Osteoblast (primary cell): ENCODE measurements around the gene CAMK2A. TPM values are rescaled to one million over a fixed set of nuclear protein-coding genes. Genes with fewer than 3 reads are reported as not detected.

Experiments
- DNase-seq: peaks from one replicate; pipeline ENCODE4 v3.0.0; 2011; ENCODE audit warnings: low spot score, mixed read lengths; ENCODE audit not compliant: insufficient read length; ENCODE audit errors: missing footprints
- H2AFZ ChIP-seq: 2 replicates; pipeline ENCODE4 v1.6.0; 2011; ENCODE audit warnings: mild to moderate bottlenecking, low read length
- H3K27ac ChIP-seq: 2 replicates; pipeline ENCODE4 v1.5.1; 2011; ENCODE audit warnings: mild to moderate bottlenecking, low read depth, low read length, moderate library complexity
- H3K27me3 ChIP-seq: 2 replicates; pipeline ENCODE4 v1.6.0; 2012; ENCODE audit warnings: mild to moderate bottlenecking, control low read depth, inconsistent platforms, low read length, moderate library complexity; ENCODE audit not compliant: insufficient read depth
- H3K36me3 ChIP-seq: 2 replicates; pipeline ENCODE4 v1.5.1; 2011; ENCODE audit warnings: mild to moderate bottlenecking, low read length, control low read depth, moderate library complexity; ENCODE audit not compliant: insufficient read depth
- H3K4me1 ChIP-seq: 2 replicates; pipeline ENCODE4 v1.5.1; 2011; ENCODE audit warnings: mild to moderate bottlenecking, low read length, control low read depth, moderate library complexity; ENCODE audit not compliant: insufficient read depth
- H3K4me2 ChIP-seq: 2 replicates; pipeline ENCODE4 v1.6.0; 2011; ENCODE audit warnings: mild to moderate bottlenecking, low read length; ENCODE audit not compliant: insufficient read depth
- H3K4me3 ChIP-seq: fragments of 200-600 bp; sonication (generic); 3 replicates; pipeline ENCODE4 v1.5.1; 2012; ENCODE audit warnings: mild to moderate bottlenecking, low read length, inconsistent platforms; ENCODE audit not compliant: insufficient read depth
- H3K79me2 ChIP-seq: 2 replicates; pipeline ENCODE4 v1.6.0; 2012; ENCODE audit warnings: mild to moderate bottlenecking, low read length, control low read depth, inconsistent platforms; ENCODE audit not compliant: insufficient read depth
- H3K9me3 ChIP-seq: 2 replicates; pipeline ENCODE4 v1.5.1; 2011; ENCODE audit warnings: low read depth, low read length, control low read depth
- H4K20me1 ChIP-seq: 2 replicates; pipeline ENCODE4 v1.6.0; 2012; ENCODE audit warnings: mild to moderate bottlenecking, low read length, control low read depth; ENCODE audit not compliant: insufficient read depth
- total RNA-seq: library from RNA; depleted of rRNA; stranded (reverse); fragments of >200 nt; gene quantifications from 2 replicates; pipeline ENCODE4 v1.2.3, GENCODE V29; 2012
- TF ChIP-seq, protein P1 (sequence below): IDR thresholded peaks from 2 replicates; pipeline ENCODE4 v1.5.1; 2011; ENCODE audit warnings: mild to moderate bottlenecking, low read depth, low read length, moderate library complexity; ENCODE audit errors: extremely low read depth

The CAMK2A gene
- total RNA-seq, 1 donor, result 0.36 TPM

DNA sequence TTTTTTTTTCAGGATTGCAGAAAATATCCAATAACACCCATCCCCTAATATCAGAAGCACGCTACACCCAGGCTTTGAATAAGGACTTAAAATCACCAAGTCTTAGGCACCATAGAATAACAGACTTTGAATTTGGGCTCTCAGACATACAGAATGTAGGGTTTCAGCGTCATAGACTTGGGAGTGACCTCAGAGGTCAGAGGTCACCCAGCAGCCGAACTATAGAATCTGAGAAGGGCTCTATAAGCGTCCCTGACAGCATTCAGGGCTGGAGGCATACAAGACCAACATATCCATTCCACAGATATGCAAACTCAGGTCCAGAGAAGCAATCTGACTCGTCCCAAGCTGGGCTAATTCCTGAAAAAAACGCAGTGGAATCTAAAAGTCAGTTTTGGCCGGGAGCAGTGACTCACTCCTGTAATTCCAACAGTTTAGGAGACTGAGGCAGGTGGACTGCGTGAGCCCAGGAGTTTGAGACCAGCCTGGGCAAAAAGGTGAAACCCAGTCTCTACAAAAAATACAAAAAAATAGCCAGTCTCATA is 65.0 kb downstream of the CAMK2A start:
- no peaks in the 10 kb centered on the region for H3K36me3 ChIP-seq
- H4K20me1 ChIP-seq, result no peaks in the 10 kb centered on the region
- no peaks in the 10 kb centered on the region for H3K27me3 ChIP-seq
- no peaks in the 10 kb centered on the region for H3K9me3 ChIP-seq
- TF ChIP-seq, protein P1, sequence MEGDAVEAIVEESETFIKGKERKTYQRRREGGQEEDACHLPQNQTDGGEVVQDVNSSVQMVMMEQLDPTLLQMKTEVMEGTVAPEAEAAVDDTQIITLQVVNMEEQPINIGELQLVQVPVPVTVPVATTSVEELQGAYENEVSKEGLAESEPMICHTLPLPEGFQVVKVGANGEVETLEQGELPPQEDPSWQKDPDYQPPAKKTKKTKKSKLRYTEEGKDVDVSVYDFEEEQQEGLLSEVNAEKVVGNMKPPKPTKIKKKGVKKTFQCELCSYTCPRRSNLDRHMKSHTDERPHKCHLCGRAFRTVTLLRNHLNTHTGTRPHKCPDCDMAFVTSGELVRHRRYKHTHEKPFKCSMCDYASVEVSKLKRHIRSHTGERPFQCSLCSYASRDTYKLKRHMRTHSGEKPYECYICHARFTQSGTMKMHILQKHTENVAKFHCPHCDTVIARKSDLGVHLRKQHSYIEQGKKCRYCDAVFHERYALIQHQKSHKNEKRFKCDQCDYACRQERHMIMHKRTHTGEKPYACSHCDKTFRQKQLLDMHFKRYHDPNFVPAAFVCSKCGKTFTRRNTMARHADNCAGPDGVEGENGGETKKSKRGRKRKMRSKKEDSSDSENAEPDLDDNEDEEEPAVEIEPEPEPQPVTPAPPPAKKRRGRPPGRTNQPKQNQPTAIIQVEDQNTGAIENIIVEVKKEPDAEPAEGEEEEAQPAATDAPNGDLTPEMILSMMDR, result no peak
- H3K27ac ChIP-seq, result no peak overlapping the region
- H3K4me1 ChIP-seq, result no peaks in the 10 kb centered on the region
- DNase-seq, result peak; percentile 85
- no peak overlapping the region for H2AFZ ChIP-seq
- no peak overlapping the region for H3K4me3 ChIP-seq
- H3K4me2 ChIP-seq, result no peak overlapping the region
- no peaks in the 10 kb centered on the region for H3K79me2 ChIP-seq

DNA sequence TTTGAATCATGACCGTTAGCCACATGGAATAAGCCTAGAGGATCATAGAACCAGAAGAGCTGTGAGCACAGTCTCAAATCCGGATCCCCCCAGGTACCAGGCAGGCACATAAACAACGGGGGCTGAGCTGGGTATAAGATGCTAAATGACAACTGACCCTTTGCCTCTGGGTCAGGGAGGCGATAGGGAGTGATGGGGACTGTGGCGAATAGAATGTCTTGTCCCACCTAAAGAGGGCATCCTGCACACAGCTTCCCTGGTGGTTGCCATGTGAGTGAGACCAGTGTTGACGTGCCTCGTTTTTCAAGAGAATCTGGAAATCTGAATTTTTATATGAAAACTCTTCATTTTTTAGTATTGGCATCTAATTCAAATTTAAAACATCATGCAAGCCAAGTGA is 66.1 kb downstream of the CAMK2A start:
- Histone ChIP-seq H3K4me1 (no peaks in the 10 kb centered on the region), H2AFZ (no peak overlapping the region), H4K20me1 (no peaks in the 10 kb centered on the region), H3K27ac (no peak overlapping the region), H3K79me2 (no peaks in the 10 kb centered on the region), H3K9me3 (no peaks in the 10 kb centered on the region), H3K36me3 (no peaks in the 10 kb centered on the region), H3K4me3 (no peak overlapping the region), H3K4me2 (no peak overlapping the region), H3K27me3 (no peaks in the 10 kb centered on the region)
- TF ChIP-seq, protein P1, result no peak
- peak; percentile 82 for DNase-seq

DNA sequence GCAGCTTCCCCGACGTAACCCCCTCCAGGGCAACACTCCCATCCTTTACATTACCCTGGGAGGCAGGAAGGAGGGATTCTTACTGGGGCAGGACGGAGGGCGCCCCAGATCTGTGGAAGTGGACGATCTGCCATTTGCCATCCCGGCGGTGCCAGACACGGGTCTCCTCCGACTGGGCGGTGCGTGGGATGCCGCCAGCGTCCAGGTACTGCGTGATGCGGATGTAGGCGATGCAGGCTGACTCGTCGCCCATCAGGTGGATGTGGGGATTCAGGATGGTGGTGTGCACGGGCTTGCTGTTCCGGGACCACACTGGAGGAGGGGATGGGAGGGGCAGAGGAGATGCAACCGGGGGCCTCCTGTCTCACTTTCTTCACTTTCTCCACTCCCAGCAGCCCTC is 66.7 kb downstream of the CAMK2A start:
- Histone ChIP-seq H3K4me3 (no peak overlapping the region), H3K36me3 (no peaks in the 10 kb centered on the region), H3K27me3 (no peaks in the 10 kb centered on the region), H3K4me1 (peaks cover 2% of the 10 kb centered on the region), H3K27ac (no peak overlapping the region), H4K20me1 (no peaks in the 10 kb centered on the region), H3K9me3 (no peaks in the 10 kb centered on the region), H3K4me2 (no peak overlapping the region), H2AFZ (no peak overlapping the region), H3K79me2 (no peaks in the 10 kb centered on the region)
- DNase-seq, result no peak
- TF ChIP-seq, protein P1, result no peak

DNA sequence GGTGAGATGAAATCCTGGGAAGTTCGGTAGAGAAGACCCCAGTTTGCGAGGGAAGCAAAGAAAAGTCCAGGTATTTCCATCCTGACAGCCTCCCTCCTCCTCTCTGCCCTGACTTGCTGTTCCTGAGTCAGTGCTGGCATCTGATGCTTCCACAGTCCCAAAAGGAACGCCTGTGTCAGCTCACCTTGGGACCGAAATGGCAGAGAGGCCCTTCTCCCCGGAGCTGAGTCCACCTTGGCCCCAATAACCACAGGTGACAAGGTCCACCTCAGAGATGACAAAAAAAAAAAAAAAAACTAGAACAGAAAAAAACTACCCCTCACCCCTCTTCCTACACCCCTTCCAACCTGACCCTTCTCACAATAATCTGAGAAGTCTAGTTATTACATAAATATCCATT is 68.1 kb downstream of the CAMK2A start:
- peaks cover 4% of the 10 kb centered on the region for H3K4me1 ChIP-seq
- H2AFZ ChIP-seq, result no peak overlapping the region
- H3K27me3 ChIP-seq, result no peaks in the 10 kb centered on the region
- H3K9me3 ChIP-seq, result no peaks in the 10 kb centered on the region
- DNase-seq, result no peak
- H3K4me2 ChIP-seq, result no peak overlapping the region
- no peak overlapping the region for H3K4me3 ChIP-seq
- H3K36me3 ChIP-seq, result no peaks in the 10 kb centered on the region
- H3K79me2 ChIP-seq, result no peaks in the 10 kb centered on the region
- TF ChIP-seq, protein P1, result no peak
- H3K27ac ChIP-seq, result no peak overlapping the region
- no peaks in the 10 kb centered on the region for H4K20me1 ChIP-seq
